Sciatic nerve (tissue), 2 donors: ENCODE data around the gene COLQ. TPM values are rescaled to one million over a fixed set of nuclear protein-coding genes. Genes with fewer than 3 reads are reported as not detected.
"Not testable (repeated sequence)": the region's sequence is repeated elsewhere in the genome, so short reads cannot be mapped to it uniquely, and the experiment has no call there.

Experiments used
- ATAC-seq: fragments of 200-7000 bp; cut with Tn5 transposase; one replicate; pipeline ENCODE4 v1.9.1; 2020; ENCODE audit warnings: mild to moderate bottlenecking, moderate library complexity
- DNase-seq: peaks from one replicate; pipeline ENCODE4 v3.0.0-alpha.2; 2020; ENCODE audit warnings: low spot score
- intact Hi-C: fragments of 100-400 bp; cut with DNase I; formaldehyde crosslinking; loops from one replicate; pipeline ENCODE4 v1.14.2; 2022
- total RNA-seq: library from RNA; stranded (reverse); fragmentation: NEBNext Ultra II Directional; extraction: Animal tissue kit (Norgen Biotek cat#: 25700); gene quantifications from one replicate; pipeline ENCODE4 v1.2.1, GENCODE V29; 2021
- donor health status: DM: no; HTN: no; CAD: no.
- donor health status: DM: no; HTN: no; CAD: no.

The COLQ gene
- 6.3 TPM for total RNA-seq

GRCh38 chr3:15521573-15521965 lies at the start of gene COLQ:
COLQ (minus strand) TSS chr3:15521706; CDS start chr3:15521625, 81 bp downstream.
- intact Hi-C loops = no loop called here
- ATAC-seq (no peak), DNase-seq (no peak)

- intact Hi-C loops = no loop called here
Observed at GRCh38 chr3:15563190-15563589, 41.7 kb upstream of the COLQ start.

GRCh38 chr3:15562560-15562959 lies 41.1 kb upstream of the COLQ start:
- intact Hi-C loops = no loop called here
- DNase-seq (no peak), ATAC-seq (no peak)

More at GRCh38 chr3:15563190-15563589, 41.7 kb upstream of the COLQ start:
- ATAC-seq = no peak
- no peak for DNase-seq

GRCh38 chr3:15558581-15558980 lies 37.1 kb upstream of the COLQ start:
- intact Hi-C loops = loop anchor here (10.0 kb wide), 1 partner anchor 364 kb away; no protein-coding TSS in a partner anchor
- ATAC-seq = no peak
- no peak for DNase-seq

GRCh38 chr3:15557511-15557946 lies 36.0 kb upstream of the COLQ start:
- no peak for DNase-seq

GRCh38 chr3:15556512-15556911 lies 35.0 kb upstream of the COLQ start:
- ATAC-seq (peak; percentile 62), DNase-seq (no peak)
- intact Hi-C loops = loop anchor here (10.0 kb wide), 1 partner anchor 362 kb away; no protein-coding TSS in a partner anchor

More at GRCh38 chr3:15557511-15557946, 36.0 kb upstream of the COLQ start:
- peak; percentile 82 for ATAC-seq
- intact Hi-C loops = loop anchor here (10.0 kb wide), 1 partner anchor 363 kb away; no protein-coding TSS in a partner anchor

GRCh38 chr3:15553749-15554148 lies 32.2 kb upstream of the COLQ start:
- no peak for DNase-seq
- ATAC-seq = no peak
- intact Hi-C loops = loop anchor here (10.0 kb wide), 1 partner anchor 359 kb away; no protein-coding TSS in a partner anchor

- intact Hi-C loops = loop anchor here (10.0 kb wide), 1 partner anchor 357 kb away; no protein-coding TSS in a partner anchor
- DNase-seq = no peak
Observed at GRCh38 chr3:15551902-15552301, 30.4 kb upstream of the COLQ start.

GRCh38 chr3:15549846-15550245 lies 28.3 kb upstream of the COLQ start:
- DNase-seq (no peak), ATAC-seq (no peak)
- intact Hi-C loops = loop anchor here (10.0 kb wide), 1 partner anchor 355 kb away; no protein-coding TSS in a partner anchor

More at GRCh38 chr3:15551902-15552301, 30.4 kb upstream of the COLQ start:
- no peak for ATAC-seq

GRCh38 chr3:15542614-15543013 lies 21.1 kb upstream of the COLQ start:
- no peak for DNase-seq
- peak; percentile 49 for ATAC-seq
- intact Hi-C loops = no loop called here

GRCh38 chr3:15541371-15541770 lies 19.9 kb upstream of the COLQ start:
- intact Hi-C loops = no loop called here
- ATAC-seq (no peak), DNase-seq (no peak)

GRCh38 chr3:15539066-15539465 lies 17.6 kb upstream of the COLQ start:
- ATAC-seq (no peak), DNase-seq (no peak)
- intact Hi-C loops = no loop called here

GRCh38 chr3:15538345-15538744 lies 16.8 kb upstream of the COLQ start:
- no peak for DNase-seq
- intact Hi-C loops = no loop called here
- ATAC-seq = no peak

- no peak for DNase-seq
- intact Hi-C loops = no loop called here
Observed at GRCh38 chr3:15536856-15537255, 15.3 kb upstream of the COLQ start.

GRCh38 chr3:15535732-15536131 lies 14.2 kb upstream of the COLQ start:
- DNase-seq (no peak), ATAC-seq (no peak)
- intact Hi-C loops = no loop called here

More at GRCh38 chr3:15536856-15537255, 15.3 kb upstream of the COLQ start:
- ATAC-seq = no peak

- intact Hi-C loops, DNase-seq, ATAC-seq: not testable (repeated sequence)
Observed at GRCh38 chr3:15532614-15533013, 11.1 kb upstream of the COLQ start.

GRCh38 chr3:15531346-15531745 lies 9.8 kb upstream of the COLQ start:
- intact Hi-C loops = no loop called here
- no peak for DNase-seq
- ATAC-seq = no peak

GRCh38 chr3:15528854-15529537 lies 7.5 kb upstream of the COLQ start:
- ATAC-seq (no peak), DNase-seq (no peak)
- intact Hi-C loops = no loop called here

- ATAC-seq (peak; percentile 73), DNase-seq (no peak)
- intact Hi-C loops = no loop called here
Observed at GRCh38 chr3:15527031-15527459, 5.5 kb upstream of the COLQ start.

GRCh38 chr3:15525790-15526189 lies 4.3 kb upstream of the COLQ start:
- intact Hi-C loops = no loop called here
- no peak for DNase-seq
- ATAC-seq = no peak
